GM21526 (cell line): ENCODE measurements around the gene ASGR2.
"Not testable (repeated sequence)": the region's sequence is repeated elsewhere in the genome, so short reads cannot be mapped to it uniquely, and the experiment has no call there.

ENCODE experiments used
- ATAC-seq: cut with Tn5 transposase; IDR thresholded peaks from one replicate; pipeline ENCODE4 v1.9.1; 2021; ENCODE audit warnings: moderate library complexity; ENCODE audit not compliant: unreplicated experiment, low FRiP score

ASGR2 gene

GRCh38 chr17:7127501-7127900 is 12.9 kb upstream of the ASGR2 start:
- ATAC-seq = not testable (repeated sequence)

- not testable (repeated sequence) for ATAC-seq
Measured at GRCh38 chr17:7126386-7126785, 11.8 kb upstream of the ASGR2 start.

GRCh38 chr17:7124923-7125322 is 10.3 kb upstream of the ASGR2 start:
- ATAC-seq = no peak

GRCh38 chr17:7123844-7124243 is 9.2 kb upstream of the ASGR2 start:
- no peak for ATAC-seq

- no peak for ATAC-seq
Measured at GRCh38 chr17:7122381-7122780, 7.8 kb upstream of the ASGR2 start.

- ATAC-seq = not testable (repeated sequence)
Measured at GRCh38 chr17:7120635-7121034, 6.0 kb upstream of the ASGR2 start.

- no peak for ATAC-seq
Measured at GRCh38 chr17:7120123-7120522, 5.5 kb upstream of the ASGR2 start.

- no peak for ATAC-seq
Measured at GRCh38 chr17:7119314-7119713, 4.7 kb upstream of the ASGR2 start.

GRCh38 chr17:7114875-7115614 is 423 bp upstream of the ASGR2 start:
- ATAC-seq = no peak

- no peak for ATAC-seq
Measured at GRCh38 chr17:7113273-7114071, 1.1 kb downstream of the ASGR2 start.

GRCh38 chr17:7112510-7113108 is 2.0 kb downstream of the ASGR2 start:
- ATAC-seq = no peak

GRCh38 chr17:7111784-7112509 is 2.7 kb downstream of the ASGR2 start:
- no peak for ATAC-seq

GRCh38 chr17:7110617-7111306 is 3.9 kb downstream of the ASGR2 start:
- no peak for ATAC-seq

GRCh38 chr17:7109461-7110322 is 4.9 kb downstream of the ASGR2 start:
- no peak for ATAC-seq

GRCh38 chr17:7108981-7109380 is 5.6 kb downstream of the ASGR2 start:
- no peak for ATAC-seq

- no peak for ATAC-seq
Measured at GRCh38 chr17:7108560-7108925, 6.1 kb downstream of the ASGR2 start.

GRCh38 chr17:7107795-7108559 is 6.6 kb downstream of the ASGR2 start:
- no peak for ATAC-seq

- no peak for ATAC-seq
Measured at GRCh38 chr17:7107012-7107754, 7.4 kb downstream of the ASGR2 start.
